Smooth muscle cell of the brain vasculature (primary cell): Measurements from ENCODE around the gene USH1C.

Experiments used
- DNase-seq: peaks from one replicate; pipeline ENCODE4 v3.0.0-alpha.2; 2012; ENCODE audit warnings: low read depth, low spot score

The USH1C gene

DNA sequence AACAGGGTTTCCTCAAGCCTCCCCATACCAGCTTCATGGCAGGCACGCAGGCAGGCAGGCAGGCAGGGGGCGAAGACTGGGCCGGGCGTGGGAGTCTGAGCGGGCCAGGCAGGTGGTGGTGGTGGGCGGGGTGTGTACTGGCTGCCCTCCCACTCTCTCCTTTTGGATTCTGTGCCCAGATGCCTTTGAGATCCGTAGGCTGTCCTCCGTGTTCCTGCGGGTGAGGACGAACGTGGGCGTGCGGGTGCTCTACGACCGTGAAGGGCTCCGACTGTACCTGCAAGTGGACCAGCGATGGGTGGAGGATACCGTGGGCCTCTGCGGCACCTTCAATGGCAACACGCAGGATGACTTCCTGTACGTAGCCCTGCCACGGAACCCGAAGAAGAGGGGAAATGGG, 25.8 kb upstream of the USH1C start:
- DNase-seq: no peak

DNA sequence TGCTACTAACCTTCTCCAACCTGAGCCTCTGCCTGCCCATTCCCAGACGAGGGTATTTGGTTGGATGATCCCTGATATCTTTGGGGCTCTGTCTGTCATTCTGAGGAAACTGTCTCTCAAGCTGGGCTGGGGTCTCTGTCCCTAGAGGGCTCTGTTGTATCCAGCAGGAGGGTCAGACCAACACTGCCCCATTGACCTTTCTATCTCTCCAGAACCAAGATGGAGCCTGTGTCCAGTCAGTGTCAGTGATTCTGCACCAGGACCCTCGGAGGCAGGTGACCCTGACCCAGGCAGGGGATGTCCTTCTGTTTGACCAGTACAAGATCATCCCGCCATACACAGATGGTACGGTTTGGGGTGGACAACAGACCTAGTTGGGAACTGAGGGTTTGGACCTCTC, 24.7 kb upstream of the USH1C start:
- no peak for DNase-seq

- DNase-seq: no peak
These were observed 20.4 kb upstream of the USH1C start for GRCh38 chr11:17564687-17565042.

DNA sequence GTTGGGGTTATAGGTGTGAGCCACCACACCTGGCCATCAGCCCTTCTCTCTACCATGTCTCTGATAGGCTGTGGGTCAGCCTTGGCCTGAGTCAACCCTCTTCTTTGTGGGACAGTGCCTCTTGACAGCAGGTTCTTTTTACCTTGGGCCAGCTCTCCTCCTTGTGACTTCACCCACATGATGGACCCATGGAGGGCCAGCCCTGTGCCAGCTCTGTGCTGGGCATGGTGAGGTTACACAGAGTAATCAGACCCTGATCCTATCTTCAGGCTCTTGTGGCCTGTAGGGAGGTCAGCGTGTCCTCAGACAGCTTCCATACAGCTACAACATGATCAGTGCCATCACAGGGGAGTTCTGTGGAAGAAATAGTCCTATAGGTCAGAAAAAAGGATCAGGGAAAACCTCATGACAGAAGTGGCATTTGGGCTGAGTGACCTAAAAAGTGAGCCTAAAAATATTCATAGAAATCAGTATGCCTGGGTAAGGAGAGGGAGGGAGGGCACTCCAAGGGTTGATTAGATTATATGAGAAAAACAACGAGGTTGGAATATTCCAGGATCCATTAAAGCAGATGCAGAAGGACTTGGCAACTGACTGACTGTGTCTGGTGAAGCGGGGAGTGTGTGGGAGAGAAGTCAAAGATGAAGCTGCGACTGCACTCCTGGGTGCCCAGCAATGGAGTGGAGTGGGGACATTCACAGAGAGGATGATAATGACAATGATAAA, 19.9 kb upstream of the USH1C start:
- DNase-seq: no peak

- DNase-seq: no peak
These were observed 19.0 kb upstream of the USH1C start for GRCh38 chr11:17563231-17563646.

DNA sequence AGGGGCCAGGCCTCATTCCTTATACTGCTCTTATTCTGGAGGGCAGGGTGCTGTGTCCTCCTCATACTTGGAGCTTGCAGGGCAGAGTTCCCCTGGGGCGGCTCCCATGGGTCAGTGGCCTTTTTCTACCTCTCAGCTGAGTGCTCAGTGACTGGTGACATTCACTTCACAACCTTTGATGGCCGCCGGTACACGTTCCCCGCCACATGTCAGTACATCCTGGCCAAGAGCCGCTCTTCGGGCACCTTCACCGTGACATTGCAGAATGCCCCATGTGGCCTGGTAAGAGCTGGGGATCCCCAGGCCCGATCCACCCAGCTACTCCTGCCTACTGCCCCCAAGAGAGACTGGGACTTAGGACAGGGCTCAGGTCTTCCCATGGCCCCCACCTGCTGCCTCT, 17.3 kb upstream of the USH1C start:
- DNase-seq: no peak

- no peak for DNase-seq
These were observed 16.8 kb upstream of the USH1C start for GRCh38 chr11:17561111-17561415.

DNA sequence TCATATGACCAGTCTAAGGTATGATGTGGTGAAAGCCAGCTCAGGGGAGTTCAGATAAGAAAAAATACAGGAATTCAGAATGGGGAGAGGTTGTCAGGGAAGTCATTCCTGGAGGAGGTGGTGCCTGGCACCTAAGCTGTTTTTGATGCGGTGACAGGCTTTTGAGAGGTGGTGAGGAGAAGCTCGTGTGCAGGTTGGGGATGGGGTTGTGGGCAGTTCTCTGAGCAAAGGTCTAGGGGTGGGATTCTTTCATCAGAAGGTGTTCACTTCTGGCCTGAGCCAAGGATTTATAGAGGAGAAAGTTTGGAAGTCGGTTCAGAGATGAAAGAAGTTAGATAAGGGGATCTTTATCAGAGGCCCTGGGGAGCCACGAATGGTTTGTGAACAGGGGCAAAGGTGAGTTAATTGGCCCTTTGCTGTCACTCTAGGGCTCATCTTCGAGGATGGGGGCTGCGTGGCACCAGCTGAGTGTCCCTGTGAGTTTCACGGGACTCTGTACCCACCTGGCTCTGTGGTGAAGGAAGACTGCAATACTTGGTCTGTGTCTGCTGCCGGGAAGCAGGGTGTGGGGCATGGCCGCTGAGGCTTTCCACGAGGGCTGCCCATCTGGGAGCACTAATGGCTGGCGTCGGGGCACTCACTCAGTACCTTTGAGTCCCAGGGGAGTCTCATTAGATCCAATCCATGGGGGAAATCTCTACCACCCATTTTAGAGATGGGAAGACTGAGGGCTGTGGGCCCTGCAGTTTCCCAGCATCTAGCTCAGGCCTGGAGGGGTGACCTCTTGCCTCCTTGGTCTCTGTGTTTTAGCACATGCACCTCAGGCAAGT, 16.3 kb upstream of the USH1C start:
- DNase-seq: no peak

DNA sequence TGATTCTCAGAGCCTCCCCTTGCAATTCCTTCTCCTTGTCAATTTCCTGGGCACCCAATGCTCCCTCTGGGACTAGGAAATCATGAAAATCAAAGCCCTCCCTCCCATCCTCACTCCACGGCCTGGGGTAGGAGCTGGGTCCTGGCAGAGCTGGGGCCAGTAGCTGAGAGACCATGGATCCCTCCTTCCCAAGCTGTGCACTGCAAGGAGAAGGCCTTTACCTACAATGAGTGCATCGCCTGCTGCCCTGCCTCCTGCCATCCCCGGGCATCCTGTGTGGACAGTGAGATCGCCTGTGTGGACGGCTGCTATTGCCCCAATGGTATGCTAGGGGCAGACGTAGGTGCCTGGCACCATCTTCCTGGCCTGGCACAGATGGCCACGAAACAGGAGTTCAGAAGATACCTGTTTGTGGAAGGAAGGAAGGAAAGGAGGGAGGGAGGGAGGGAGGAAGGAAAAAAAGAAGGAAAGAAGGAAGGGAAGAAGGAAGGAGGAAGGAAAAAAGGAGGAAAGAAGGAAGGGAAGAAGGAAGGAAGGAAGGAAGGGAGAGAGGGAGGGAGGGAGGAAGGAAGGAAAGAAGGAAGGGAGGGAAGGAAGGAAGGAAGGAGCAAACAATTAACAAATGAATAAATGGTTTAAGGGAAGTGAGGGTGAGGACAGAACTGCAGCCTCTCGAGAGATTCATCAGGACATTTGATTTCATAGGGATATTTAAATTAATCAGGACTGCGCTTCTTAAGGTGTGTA, 15.3 kb upstream of the USH1C start:
- no peak for DNase-seq

DNA sequence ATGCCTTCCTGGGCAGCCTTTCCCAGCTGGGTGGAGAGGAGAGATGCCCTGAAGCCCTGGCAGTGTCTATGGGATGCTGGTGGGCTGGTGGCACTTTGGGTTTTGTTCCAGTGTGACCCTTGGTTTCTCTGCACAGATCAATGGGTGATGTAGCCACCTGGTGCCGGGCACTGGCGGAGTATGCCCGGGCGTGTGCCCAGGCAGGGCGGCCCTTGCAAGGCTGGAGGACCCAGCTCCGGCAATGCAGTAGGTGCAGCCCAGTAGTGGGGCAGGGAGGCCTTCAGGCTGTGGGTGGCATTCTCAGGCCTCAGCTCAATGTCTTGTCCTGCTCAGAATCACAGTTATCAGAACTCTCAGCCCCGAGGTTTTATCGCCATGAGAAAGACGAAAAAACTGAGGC, 14.7 kb upstream of the USH1C start:
- DNase-seq: no peak

GRCh38 chr11:17558025-17558780, 14.0 kb upstream of the USH1C start:
- DNase-seq: no peak

- no peak for DNase-seq
These were observed 12.8 kb upstream of the USH1C start for GRCh38 chr11:17556999-17557398.

DNA sequence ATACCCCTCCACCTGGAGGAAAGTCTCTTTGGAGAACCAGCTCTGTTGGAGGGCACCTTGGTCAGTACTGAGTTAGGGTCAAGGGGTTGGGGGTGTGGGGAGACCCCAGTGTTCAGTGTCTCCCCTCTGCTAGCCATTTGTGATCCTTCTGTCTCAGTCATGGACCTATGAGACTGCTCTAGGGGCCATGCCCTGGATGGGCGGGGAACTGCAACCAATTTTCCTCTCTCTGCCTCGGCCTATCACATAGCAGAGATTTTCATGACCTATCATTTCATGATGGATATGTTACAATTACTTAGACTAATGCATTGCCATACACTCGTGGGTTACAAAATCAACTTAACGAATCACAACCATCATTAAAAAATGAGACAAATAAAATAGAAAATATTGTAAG, 10.3 kb upstream of the USH1C start:
- no peak for DNase-seq

DNA sequence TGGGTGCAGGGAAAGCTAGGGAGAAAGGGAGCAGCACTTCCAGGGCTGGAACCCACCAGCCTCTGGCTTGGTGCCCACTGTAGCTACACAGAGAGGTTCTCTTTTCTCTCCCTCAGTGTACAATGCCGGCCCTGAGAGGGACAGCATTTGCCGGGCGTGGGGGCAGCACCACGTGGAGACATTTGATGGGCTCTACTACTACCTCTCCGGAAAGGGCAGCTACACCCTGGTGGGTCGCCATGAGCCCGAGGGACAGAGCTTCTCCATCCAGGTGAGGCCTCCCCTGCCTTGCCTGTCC, 9.0 kb upstream of the USH1C start:
- DNase-seq: no peak

GRCh38 chr11:17552392-17553248, 8.4 kb upstream of the USH1C start:
- no peak for DNase-seq

DNA sequence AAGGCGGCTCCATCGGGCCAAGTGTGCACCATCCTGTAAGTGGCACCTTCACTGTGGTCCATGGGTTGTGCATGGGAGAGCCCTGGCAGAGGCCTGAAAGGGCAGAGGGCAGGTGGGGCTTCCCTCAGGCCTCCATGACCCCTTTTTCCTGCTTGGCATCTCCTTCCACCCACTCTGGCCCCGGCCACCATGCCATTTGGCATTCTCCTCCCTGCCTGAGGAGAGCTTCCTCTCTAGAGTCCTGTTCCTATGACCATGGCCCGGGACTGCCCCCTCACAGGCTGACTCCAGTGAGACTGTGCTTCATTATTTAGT, 7.8 kb upstream of the USH1C start:
- DNase-seq: no peak

DNA sequence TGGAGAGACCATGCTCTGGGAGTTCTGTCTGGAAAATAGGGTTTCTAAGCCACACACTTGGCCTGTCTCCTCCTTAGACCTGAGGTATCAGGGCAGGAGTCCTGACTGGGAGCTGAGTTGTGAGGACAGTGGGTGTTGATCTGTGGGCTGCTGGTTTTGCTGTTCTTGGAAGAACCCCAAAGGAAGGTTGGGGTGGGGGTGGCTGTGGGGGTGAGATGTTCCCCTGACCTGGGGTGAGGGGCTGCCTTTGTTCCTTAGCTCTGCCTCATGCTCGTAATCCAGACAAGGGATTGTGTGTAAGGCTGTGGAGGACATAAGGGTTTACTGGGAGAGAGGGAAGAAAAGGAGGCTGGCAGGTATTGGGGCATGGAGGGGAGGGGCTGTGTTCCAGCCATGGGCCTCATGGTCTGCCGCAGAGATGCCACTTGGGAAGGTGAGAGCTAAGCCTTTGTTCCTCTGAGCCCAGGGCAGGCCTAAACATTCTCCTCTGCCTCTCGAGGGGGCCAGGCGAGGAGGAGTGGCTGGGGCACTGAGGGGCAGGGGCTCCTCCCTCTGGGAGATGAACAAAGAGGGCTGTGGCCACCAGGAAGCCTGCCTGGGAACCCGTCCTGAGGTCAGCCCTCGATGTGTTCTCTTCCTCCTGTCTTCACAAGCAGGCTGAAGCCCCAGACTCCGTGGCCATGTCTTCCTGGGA, 7.3 kb upstream of the USH1C start:
- DNase-seq: no peak

DNA sequence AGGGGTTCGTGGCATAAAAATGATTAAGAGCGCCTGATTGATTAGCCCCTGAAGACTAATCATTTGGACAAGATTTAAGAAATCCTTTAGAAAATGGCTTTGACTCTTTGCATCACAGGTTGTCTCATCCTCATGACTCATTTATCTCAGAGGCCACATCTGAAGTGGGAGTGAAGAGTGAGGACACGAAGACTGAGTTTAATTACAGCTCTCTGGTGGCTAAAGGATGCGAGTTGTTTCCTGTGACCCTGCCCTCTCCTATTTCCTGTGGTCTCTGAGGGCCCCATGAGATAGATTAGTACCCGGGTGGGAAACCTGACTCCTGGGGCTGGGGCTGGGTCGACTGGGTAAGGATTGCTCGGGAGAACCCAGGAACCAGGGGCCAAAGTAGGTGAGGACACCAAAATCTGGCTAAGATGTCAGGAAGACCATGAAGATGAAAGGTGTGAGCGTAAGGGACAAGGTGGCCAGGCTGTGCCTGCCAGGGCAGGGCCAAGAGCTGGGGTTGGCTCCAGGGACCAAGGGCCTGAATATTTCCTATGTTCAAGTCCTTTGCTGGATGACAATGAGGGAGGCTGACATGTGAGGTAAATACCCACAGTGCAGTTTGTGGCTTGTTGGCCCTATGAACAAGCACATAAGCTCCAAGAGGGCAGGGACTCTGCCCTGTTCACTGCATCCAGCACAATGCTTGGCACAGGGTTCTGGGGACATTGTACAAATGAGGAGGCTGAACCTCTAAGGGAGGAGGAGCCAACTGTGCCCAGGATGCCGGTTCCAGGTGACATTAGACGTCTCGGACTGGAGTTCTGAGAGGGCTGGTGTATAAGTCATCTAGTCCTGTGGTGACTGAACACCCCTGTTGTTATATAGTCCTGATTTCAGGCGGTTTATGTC, 6.5 kb upstream of the USH1C start:
- DNase-seq: no peak

DNA sequence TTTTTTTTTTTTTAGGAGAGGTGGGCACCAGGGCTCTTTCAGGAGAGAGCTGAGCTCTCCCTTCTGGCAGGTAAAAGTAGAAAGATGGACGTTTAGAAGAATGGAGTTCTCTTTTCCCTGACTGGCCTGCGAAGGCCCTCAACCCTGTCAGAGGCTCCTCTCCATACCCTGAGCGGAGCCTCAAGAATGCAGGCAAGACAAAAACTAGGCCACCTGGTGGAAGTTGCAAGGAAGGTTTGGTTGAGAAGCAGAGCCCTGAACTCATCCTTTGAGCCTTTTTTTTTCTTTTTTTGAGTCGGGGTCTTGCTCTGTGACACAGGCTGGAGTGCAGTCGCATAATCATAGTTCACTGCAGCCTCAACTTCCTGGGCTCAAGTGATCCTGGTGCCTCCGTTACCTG, 4.2 kb upstream of the USH1C start:
- no peak for DNase-seq

- DNase-seq: no peak
These were observed 3.7 kb upstream of the USH1C start for GRCh38 chr11:17547932-17548331.
